ENCODE data around the gene PPM1M.

PPM1M gene

DNA sequence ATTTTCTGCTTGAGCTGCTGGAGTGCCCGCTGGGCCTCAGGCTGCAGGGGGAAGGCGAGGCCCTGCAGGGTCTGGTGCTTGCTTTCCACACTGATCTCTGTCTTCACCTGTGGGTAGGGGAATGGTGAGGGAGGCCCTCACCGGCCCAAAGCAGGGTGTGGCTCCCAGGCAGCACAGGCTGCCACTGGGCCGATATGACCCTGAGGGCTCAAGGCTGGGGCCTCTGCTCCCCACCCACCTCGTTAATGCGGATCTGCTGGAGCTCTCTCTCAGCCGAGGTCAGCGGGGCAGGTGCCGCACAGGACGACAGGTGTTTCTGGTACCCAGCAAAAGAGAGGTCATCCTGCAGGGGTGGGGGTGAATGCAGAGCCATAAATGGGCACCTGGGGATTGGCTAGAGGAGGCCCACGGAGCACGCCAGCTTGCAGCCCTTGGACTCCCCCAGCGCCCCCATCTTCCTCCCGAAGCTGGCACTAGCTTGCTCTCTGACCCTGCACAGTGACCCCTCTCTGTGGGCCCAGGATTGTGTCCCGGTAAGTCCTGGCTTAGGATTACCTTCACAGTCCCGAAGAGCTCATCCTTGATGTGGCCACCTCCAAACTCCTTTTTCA is 14.6 kb upstream of the PPM1M start:
- DNase-seq (ENCODE audit: low read depth): no peak

DNA sequence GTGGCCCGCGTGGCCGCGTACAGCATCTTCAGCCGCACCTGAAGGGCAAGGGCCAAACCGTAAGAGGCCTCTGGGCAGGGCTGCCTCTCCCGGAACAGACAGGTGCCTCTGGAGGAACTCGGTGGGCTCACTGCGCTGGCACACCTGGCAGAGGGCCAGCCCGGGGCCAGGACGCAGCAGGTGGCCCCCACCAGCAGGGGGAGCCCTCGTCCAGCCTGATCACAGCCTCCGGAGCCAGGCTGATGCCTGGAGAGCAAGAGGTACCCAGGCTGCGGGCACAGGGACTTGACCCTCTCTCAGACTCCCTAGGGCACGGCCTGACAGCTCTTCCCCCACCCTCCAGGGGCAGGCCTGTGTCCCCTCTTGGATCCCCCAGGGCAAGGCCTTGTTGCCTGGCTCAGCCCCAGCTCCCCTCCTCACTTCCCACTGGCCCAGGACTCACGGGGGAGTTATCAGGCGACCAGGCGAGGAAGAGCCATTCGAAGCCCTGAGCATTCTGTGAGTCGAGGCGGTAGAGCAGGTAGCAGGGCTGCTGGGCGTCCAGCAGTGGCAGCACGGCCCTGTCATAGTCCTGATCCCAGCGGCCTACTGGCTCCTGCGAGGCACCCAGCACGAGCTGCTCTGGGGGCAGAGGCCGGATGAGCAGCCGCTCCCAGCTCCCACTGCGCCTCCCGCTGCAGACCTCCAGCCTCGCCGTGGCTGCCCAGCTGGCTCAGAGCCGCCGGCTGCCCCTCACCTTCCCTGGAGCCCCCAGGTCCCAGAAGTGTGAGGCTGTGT is 13.9 kb upstream of the PPM1M start:
- peak; percentile 86 for DNase-seq (ENCODE audit: low read depth)

DNA sequence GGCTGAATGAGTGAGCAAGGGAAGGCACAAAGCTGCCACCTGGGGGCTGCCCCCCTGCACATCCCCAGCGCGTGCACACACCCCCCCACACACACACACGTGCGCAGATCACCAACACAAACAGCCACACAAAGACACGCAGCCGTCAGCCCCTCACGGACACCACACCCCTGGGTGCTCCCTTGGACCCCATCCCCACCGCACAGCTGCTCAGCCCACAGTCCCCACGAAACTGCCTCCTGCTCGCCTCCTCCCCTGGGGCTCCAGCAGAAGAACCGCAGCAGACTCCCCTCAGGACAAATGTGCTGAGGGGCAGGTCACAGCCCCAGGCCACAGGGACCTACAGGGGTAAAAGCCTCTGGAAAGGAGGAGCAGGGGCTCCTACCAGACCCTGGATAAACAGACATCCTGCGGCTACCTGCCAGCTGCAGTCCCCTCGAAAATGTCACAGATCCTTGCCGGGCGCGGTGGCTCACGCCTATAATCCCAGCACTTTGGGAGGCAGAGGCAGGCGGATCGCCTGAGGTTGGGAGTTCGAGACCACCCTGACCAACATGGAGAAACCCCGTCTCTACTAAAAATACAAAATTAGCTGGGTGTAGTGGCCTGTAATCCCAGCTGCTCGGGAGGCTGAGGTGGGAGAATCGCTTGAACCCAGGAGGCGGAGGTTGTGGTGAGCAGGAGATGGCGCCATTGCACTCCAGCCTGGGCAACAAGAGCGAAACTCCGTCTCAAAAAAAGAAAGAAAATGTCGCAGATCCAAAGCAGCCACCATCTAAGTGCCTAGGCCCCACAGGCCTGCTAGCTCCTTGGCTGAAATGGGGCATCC is 13.1 kb upstream of the PPM1M start:
- DNase-seq (ENCODE audit: low read depth): no peak

DNA sequence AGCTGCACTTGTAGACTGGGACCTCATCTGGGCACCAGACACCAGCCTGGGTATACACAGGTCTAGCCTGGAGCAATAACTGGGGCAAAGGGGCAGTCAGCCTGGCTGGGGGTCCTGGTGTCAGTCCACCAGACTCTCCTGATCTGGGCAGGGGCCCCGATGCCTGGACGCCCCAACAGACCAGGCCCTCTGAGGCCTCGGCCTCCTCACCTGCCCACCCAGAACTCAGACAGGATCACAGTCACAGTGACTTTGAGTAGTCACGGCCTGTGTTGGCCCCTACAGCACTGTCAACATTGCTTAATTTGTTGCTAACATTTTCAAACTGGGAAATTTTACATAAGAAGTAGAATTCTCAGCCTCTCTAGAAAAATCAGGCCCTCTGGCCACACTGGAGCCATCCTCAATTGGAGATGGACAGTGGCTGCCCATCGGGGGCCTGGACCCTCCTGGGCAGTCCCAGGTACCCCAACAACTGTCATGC is 12.4 kb upstream of the PPM1M start:
- DNase-seq (ENCODE audit: low read depth): no peak

DNA sequence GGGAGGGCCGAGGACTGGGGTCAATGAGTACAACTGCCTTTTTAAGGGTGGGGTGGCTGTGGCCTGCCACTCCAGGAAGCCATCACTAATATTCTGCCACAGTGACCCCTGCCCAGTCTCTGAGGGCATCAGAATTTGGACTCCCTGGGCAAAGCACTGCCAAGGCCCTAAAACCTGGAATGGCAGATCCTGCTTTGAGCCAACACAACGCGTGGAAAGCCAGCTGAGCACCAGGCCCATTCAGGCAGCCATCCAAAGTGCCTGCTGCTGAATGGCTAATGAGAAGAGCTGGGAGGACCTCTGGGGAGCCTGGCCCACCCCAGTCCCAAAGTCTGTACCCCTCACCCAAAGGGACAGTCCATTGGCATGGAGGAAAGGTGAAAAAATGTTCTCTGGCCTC is 11.6 kb upstream of the PPM1M start:
- no peak for DNase-seq (ENCODE audit: low read depth)

DNA sequence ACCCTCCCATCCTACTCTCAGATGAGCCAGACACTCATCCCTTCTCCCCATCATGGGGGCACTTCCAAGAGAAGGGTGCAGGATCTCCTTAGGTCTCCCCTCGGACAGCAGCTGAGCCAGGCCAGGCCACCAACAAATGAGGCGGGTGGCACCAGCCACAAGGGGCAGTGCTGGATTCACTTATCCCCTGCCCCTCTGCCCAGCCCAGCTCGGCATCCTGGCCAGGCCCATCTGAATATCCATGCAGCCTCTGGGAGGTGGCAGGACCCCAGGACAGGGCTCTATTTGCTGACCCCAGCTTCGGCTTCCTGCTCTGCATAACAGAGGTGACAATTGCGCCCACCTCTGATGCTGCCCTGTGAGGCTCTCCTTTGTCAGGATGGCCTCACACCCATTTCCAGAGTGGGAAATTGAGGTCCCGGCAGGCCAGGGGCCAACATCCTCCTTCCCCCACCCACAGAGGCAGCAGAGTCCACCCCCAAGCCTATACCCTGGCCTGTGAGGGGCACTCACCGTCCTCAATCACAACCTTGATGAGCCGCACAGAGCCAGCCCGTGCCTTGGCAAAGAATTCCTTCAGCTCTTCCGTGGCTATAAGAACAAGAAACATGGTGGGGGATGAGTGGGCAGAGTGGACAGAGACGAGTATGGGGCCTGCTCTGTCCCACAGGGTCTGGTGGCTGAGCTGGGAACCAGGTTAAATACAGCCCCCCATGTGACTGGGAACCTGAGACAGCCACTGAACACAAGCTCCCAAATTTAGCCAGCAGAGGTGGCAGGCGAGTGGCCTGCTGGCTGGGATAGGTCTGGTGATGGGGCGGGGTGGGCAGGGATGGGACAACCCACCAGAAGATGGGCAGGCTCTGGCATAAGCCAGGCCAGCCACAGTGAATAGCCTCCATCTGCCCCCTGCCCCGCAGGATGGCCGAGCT is 10.8 kb upstream of the PPM1M start:
- DNase-seq (ENCODE audit: low read depth): no peak

DNA sequence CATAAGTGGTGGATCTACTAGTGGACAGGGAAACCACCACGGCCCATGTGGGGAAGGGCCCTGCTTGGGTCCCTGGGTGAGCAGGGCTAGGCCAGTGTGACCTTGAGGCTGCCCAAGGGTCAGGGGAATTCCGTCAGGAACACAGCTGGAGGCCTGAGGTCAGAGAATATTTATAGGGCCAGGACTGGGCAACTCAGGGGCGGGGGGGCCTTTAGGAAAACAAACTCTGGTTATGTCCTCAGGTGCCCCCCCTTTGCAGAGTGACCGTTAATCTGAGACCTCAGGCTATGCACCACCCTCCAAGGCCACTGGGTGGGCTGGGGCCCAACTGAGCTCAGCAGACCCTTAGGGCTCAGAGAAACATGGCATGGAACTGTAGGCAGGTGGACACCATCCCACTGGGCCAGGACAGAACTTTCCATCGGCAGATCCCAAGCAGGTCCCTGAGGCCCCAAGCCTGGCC is 9.1 kb upstream of the PPM1M start:
- no peak for DNase-seq (ENCODE audit: low read depth)

DNA sequence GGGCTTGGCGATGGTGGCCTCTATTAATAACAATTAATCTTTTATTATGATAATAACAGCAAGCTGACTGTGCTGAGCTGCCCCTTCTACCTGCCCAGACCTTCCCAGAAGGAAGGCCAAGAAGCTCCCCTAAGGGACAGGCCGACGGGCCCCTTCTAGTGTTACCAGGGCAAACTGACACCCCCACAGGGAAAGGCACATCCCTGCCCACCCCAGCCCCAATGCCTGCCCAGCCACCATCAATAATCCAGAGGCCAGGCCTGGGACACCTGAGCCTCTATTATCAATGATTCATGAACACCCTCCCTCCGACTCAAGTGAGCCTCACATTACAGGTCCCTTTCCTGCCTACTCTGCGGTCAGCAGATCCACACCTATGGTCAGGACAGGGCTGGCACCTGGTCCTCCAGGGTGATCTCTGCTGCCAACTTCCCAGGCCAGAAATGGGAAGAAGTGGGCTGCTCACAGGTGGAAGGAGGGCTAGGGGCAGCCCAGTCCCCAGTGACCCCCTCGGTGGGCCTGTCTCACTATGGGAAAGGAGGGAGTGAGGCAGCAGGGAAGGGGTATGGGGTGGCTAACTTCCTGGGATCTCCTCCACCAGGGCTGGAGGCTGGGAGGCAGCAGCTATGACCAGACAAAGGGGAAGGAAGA is 8.4 kb upstream of the PPM1M start:
- DNase-seq (ENCODE audit: low read depth): no peak

DNA sequence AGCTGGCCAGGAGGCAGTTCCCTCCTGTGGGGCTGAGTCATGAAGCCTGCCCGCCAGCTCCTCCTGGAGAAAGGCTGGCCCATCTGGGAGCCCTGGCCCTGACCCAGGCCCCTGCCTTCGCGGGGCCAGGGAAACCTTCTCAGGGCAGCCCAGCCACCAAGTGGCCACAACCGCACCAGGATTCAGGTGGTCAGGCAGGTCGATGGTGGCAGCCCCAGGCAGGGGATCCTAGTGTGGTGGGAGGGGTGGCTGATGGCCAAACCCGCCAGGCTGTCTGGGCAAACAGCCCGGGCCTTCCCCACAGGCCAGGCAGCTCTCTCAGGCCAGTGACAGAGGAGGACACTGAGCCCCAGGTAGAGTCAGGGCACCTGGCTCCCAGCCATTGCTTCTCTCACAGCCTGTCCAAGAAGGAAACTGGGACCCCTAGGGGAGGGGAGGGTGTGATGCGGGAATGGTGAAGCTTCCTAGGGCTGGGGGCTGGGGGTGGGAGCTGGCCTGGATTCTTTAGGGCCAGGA is 7.8 kb upstream of the PPM1M start:
- DNase-seq (ENCODE audit: low read depth): no peak

DNA sequence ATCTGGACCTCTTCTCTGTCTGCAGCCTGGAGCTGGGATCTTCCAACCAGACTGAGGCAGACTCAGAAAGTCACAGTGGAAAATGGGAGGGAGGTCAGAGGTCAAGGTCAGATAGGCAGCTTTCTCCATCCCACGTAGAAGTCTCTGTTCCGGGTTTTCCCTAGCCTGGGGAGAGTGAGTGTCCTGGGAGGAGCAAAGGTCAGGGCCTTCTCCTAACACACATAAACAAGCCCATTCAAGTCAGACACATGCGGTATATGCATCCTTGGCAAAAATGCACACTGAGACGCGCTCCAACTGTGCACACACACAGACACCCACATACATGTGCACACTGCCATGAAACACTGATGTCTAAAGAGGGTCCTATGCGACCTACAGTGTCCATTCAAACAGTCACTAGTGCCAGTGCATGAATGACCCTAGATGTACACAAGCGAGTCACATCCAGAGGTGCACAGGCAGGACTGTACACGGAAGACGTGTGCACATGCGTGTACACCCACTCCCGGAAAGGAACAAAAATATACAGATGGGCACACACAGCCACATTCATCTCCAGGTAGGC is 7.3 kb upstream of the PPM1M start:
- no peak for DNase-seq (ENCODE audit: low read depth)

DNA sequence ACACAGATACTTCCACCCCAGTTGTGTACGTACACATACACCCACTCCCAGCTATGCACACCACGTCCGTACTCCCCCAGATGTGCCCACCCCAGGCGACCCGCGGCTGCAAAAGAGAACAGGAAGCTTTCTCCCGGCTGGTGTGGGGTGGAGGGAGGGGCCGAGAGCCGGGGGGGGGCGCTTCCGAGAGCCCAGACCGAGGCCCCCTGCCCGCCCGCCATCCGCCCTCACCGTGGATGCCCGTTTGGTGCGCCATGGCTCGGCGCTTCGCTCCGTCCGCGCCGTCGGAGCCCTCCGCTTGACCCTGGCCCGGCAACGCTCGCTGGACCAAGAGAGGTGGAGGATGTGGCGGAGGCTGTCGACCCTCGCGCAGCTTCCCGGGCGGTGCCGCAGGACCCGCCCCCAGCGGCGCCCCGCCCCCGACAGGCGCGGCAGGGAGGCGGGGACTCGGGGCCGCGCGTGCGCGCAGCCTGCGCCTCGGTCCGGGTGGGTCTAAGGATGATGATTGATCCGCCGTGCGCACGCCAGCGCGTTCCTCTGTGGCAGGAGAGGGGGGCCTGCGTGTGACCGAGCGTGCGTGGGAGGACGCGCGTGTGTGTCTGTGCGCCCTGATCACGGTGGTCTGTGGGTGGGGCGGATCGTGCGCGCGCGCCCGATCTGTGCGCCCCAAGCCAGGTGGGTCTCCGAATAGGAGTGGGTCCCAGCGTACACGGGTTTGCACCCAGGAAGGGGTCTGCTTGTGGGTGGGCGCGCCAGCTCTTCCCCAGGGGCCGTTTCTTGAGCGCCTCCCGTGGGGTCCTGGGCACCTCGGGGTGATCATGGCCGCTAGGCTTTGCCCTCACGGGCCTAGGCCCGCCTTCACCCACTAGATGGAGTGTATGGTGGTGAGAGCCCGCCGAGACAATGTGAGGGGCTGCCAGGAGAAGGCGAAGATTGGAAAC is 6.5 kb upstream of the PPM1M start, which contains the start of gene TWF2:
TSS of gene TWF2 (minus strand) at position 398 of the 941 bp plus-strand sequence. CDS start at position 256, 142 bp downstream.
- DNase-seq (ENCODE audit: low read depth): peak; percentile 77

DNA sequence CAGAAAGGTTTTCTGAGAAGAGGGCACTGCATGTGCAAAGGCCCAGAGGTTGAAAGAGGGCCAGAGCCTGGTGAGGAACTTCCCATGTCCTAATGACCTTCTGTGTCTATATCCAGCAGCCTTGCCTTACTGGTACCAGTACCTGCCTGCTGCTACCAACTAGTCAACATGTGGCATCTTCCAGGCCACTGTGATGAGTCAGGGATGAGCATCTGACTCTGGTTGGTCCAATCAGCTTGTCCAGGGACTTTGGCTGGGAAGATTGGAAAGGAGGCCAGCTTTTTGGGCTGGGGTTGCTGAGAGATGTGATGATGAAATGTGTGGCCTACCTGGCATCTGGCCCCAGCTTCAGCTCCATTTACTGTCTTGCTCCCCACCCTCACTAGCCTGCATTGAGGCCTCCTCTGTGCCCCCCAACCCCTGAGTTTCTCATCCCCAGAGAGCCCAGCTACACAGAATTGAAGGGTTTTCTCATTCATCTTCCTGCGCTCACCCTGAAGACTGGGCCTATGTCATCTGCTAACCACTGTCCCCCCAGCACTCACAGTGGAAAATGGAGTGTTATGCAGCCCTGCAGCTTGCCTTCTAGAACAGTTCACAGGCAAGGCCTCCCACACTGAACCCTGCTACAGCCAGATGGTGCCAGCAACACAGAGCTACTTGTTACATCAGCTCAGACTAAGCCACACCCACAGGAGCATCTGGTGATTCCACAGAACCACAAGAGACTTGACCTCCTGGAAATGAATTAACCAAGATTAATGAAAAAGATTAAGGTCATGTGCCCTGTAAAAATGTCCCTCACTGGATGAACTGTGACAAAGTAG is 5.3 kb upstream of the PPM1M start:
- no peak for DNase-seq (ENCODE audit: low read depth)

DNA sequence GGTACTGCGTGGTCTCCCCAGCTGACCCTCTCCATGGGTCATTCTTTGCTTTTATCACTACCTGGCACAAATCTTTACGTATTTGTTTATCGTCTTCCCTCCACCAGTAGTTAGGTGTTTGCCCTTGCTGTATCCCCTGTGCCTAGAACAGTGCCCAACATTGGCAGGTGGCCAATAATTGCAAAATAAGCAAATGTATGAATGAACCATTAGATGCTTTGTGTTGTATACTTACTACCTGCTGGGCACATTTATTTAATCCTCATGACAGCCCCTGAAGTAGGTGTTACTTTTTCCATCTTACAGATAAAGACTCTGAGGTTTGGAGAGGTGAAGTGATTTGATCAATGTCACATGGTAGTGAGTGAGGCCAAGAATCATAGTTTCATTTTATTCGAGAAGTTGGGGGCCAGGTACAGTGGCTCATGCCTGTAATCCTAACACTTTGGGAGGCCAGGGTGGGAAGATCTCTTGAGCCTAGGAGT is 4.6 kb upstream of the PPM1M start:
- no peak for DNase-seq (ENCODE audit: low read depth)

DNA sequence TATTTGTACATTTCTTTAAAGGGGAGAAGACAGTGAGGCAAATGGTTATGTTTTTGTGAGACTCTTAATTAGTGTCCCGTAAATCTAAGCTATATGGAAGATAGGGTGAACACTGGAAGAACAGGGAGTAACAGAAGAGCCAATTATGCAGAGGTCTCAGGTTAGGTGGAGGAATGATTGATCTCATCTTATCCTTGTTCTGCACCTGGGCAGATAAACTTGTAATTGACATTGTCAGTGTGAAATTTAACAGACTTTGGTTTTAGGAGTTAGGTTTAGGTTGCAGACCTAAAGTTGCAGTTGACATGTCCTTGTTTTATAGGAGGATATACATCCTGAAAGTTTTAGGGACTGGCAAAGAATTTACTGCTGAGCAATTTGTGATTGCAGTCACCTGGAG is 3.5 kb upstream of the PPM1M start:
- DNase-seq (ENCODE audit: low read depth): no peak

DNA sequence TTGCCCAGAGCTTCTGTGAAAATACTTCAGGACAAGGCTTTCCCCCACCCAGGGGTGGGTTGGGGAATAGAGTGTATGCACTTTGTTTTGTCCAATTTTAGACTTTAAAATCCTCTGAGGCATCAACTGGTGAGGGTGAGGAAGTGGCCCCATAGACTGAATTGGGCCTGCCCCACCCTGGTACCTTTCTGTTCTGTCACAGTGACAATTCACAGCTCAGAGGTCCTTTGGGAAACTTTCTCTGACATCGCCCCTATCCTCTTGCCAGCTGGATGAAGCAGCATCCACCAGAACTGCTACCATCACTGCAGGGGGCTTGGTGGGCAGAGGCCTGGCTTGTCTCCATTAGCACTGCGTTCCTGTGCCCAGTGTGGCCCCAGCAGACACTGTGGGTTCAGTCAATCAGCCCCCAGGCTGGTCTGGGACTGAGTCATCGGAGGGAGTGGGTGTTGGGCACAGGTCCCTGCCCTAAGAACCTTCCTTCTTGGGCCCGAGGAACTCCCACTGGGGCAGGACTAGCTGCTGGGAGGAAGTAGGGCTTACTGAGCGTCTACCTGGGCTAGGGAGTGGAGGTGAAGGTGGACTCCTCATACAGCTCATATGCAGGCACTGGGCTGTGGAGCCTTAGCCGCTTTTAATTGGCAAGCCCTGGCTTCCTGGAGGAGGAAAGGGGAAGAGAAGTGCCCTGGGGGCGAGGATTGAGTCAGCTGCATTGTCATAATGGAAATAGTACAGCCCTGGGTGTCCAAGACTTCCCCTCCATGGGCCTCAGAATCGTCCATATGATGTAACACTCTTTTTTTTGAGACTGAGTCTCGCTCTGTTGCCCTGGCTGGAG is 1.5 kb upstream of the PPM1M start:
- no peak for DNase-seq (ENCODE audit: low read depth)

DNA sequence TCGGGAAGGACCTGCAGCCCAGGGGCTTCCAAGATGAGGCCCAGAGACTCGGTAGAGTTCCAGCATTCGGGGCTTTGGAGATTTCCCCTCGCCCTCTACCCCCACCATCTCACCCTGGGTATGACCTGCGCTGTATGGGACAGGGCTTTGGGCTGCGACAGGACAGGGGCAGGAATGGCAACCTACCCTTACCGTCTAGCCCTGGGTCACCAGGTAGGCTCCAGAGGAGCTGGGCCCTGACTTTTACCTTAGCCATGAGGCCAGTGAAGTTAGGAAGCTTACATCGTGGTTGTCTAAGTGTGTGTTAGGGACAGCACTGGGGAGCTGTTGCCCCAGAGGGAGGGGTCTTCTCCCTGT is 683 bp downstream of the PPM1M start:
- no peak for DNase-seq (ENCODE audit: low read depth)

DNA sequence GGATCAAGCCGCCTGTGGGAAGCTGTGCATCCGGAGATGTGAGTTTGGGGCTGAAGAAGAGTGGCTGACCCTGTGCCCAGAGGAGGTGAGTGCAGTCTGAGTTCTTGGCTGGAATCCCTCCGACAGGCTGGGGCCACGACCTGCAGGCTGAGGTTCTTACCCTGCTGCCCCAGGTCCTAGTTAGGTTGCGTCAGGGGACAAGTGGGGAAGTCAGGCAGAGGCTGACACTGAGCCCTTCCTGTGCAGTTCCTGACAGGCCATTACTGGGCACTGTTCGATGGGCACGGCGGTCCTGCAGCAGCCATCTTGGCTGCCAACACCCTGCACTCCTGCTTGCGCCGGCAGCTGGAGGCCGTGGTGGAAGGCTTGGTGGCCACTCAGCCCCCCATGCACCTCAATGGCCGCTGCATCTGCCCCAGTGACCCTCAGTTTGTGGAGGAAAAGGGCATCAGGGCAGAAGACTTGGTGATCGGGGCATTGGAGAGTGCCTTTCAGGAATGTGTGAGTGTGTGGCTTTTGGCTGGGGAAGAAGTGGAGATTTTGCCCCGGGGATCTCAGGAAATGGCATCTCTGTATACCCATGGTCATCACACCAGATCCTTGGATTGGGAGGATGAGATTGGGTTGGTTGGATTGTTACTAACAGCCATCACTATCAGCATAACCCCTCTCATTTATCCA is 1.3 kb downstream of the PPM1M start:
- no peak for DNase-seq (ENCODE audit: low read depth)
